Fibroblast of skin of scalp (primary cell): ENCODE results near the gene SCUBE2. TPM values are rescaled to one million over a fixed set of nuclear protein-coding genes. Genes with fewer than 3 reads are reported as not detected.

Experiments
- DNase-seq: peaks from one replicate; pipeline ENCODE4 v3.0.0-alpha.2; 2013
- polyA plus RNA-seq, 2 experiments: library from polyadenylated mRNA; unstranded; fragments of 120-200 nt; gene quantifications; one replicate each; pipeline ENCODE4 v1.2.1, GENCODE V29; 2013; ENCODE audit not compliant: insufficient read length in 2 of 2

Gene SCUBE2
- polyA plus RNA-seq (2013, experiment 1 of 2; ENCODE audit: insufficient read length): 1.2 TPM
- 2.9 TPM for polyA plus RNA-seq (2013, experiment 2 of 2; ENCODE audit: insufficient read length)

GRCh38 chr11:9091044-9091922 is at the start of gene SCUBE2:
SCUBE2 (minus strand) TSS chr11:9091599; CDS start chr11:9091528, 71 bp downstream.
- no peak for DNase-seq

GRCh38 chr11:9141186-9141585 is 49.8 kb upstream of the SCUBE2 start:
- DNase-seq: no peak

GRCh38 chr11:9139628-9140357 is 48.4 kb upstream of the SCUBE2 start:
- no peak for DNase-seq

GRCh38 chr11:9138612-9139579 is 47.5 kb upstream of the SCUBE2 start:
- peak; percentile 81 for DNase-seq

- DNase-seq: no peak
Observed at GRCh38 chr11:9138133-9138453, 46.7 kb upstream of the SCUBE2 start.

- DNase-seq: peak; percentile 60
Observed at GRCh38 chr11:9137293-9138132, 46.1 kb upstream of the SCUBE2 start.

GRCh38 chr11:9136741-9137140 is 45.3 kb upstream of the SCUBE2 start:
- no peak for DNase-seq

- no peak for DNase-seq
Observed at GRCh38 chr11:9133956-9134355, 42.6 kb upstream of the SCUBE2 start.

- DNase-seq: no peak
Observed at GRCh38 chr11:9132203-9132878, 40.9 kb upstream of the SCUBE2 start.

- no peak for DNase-seq
Observed at GRCh38 chr11:9130297-9130696, 38.9 kb upstream of the SCUBE2 start.

- no peak for DNase-seq
Observed at GRCh38 chr11:9126636-9127035, 35.2 kb upstream of the SCUBE2 start.

- no peak for DNase-seq
Observed at GRCh38 chr11:9125185-9125886, 33.9 kb upstream of the SCUBE2 start.

GRCh38 chr11:9123595-9124304 is 32.4 kb upstream of the SCUBE2 start:
- DNase-seq: no peak

GRCh38 chr11:9121469-9121796 is 30.0 kb upstream of the SCUBE2 start:
- DNase-seq: no peak

- no peak for DNase-seq
Observed at GRCh38 chr11:9120664-9121468, 29.5 kb upstream of the SCUBE2 start.

- peak; percentile 8 for DNase-seq
Observed at GRCh38 chr11:9118277-9118676, 26.9 kb upstream of the SCUBE2 start.

GRCh38 chr11:9112075-9112474 is 20.7 kb upstream of the SCUBE2 start:
- DNase-seq: no peak

- no peak for DNase-seq
Observed at GRCh38 chr11:9109858-9110731, 18.7 kb upstream of the SCUBE2 start.
